C4-2B (cell line): ENCODE results near the gene SNX5.

Source experiments
- H3K27ac ChIP-seq: fragments of 450-650 bp; 2 replicates; pipeline ENCODE4 v1.5.1; 2017
- CTCF ChIP-seq: fragments of 450-650 bp; conservative IDR thresholded peaks from 2 replicates; pipeline ENCODE4 v1.5.1; 2017; ENCODE audit warnings: mild to moderate bottlenecking
- ZFX ChIP-seq: fragments of 450-650 bp; IDR thresholded peaks from 2 replicates; pipeline ENCODE4 v1.6.1; 2017

Gene SNX5

GRCh38 chr20:17968366-17969277 lies at the start of gene SNX5, which contains the start of gene MGME1:
Gene SNX5, minus strand, starts transcription at chr20:17968794. Its CDS starts 369 bp downstream, at chr20:17968425.
Gene MGME1, plus strand, starts transcription at chr20:17969018. Its CDS starts 842 bp downstream, at chr20:17969860.
- peak within 1 kb of the TSS; percentile 98 for H3K27ac ChIP-seq
- TF ChIP-seq ZFX (peak; percentile 84), CTCF (no peak)

GRCh38 chr20:18018100-18018499 lies 49.5 kb upstream of the SNX5 start:
- H3K27ac ChIP-seq, result no peak overlapping the region

GRCh38 chr20:18016772-18017171 lies 48.2 kb upstream of the SNX5 start:
- no peak overlapping the region for H3K27ac ChIP-seq
- TF ChIP-seq CTCF (no peak), ZFX (no peak)

More at GRCh38 chr20:18018100-18018499, 49.5 kb upstream of the SNX5 start:
- no peak for TF ChIP-seq ZFX
- TF ChIP-seq CTCF, result no peak

- H3K27ac ChIP-seq, result no peak overlapping the region
- no peak for TF ChIP-seq CTCF
Observed at GRCh38 chr20:18014411-18014810, 45.8 kb upstream of the SNX5 start.

GRCh38 chr20:18012901-18013300 lies 44.3 kb upstream of the SNX5 start:
- TF ChIP-seq ZFX, result no peak
- no peak for TF ChIP-seq CTCF
- H3K27ac ChIP-seq, result no peak overlapping the region

- H3K27ac ChIP-seq, result no peak overlapping the region
- no peak for TF ChIP-seq ZFX
- no peak for TF ChIP-seq CTCF
Observed at GRCh38 chr20:18011951-18012645, 43.5 kb upstream of the SNX5 start.

GRCh38 chr20:18011482-18011881 lies 42.9 kb upstream of the SNX5 start:
- H3K27ac ChIP-seq, result no peak overlapping the region
- TF ChIP-seq ZFX (no peak), CTCF (no peak)
